Endothelial cell of umbilical vein (primary cell): ENCODE results near the gene TXNL4B. TPM values are rescaled to one million over a fixed set of nuclear protein-coding genes. Genes with fewer than 3 reads are reported as not detected.

Source experiments
- BruUV-seq: library from RNA; stranded (reverse); fragments of 400-500 nt; replicated peaks from 2 replicates; lab custom pipeline; 2021; lab: Mats Ljungman, UMichigan
- CTCF ChIA-PET: fragments of 300-600, 350-600 bp; sonication (Branson Sonifier 250); formaldehyde crosslinking; loops from one replicate; lab custom pipeline; 2021; ENCODE audit warnings: antibody characterized with exemption, inconsistent platforms; lab: Charles Lee
- POLR2A ChIA-PET: fragments of 300-600, 350-600 bp; sonication (Branson Sonifier 250); formaldehyde crosslinking; loops from one replicate; lab custom pipeline; 2021; ENCODE audit warnings: antibody characterized with exemption, inconsistent platforms; lab: Charles Lee
- DNase-seq: peaks from one replicate; pipeline ENCODE4 v3.0.0-alpha.2; 2011; ENCODE audit warnings: low read depth, low spot score
- FAIRE-seq: peaks from 2 replicates; lab custom pipeline; 2011; peaks lifted over from hg19 to GRCh38; lab: Jason Lieb, UNC
- H2AFZ ChIP-seq: 2 replicates; pipeline ENCODE4 v1.6.0; 2012; ENCODE audit warnings: low read depth, low read length, control low read depth, inconsistent platforms
- H3K27ac ChIP-seq: 2 replicates; pipeline ENCODE4 v1.5.1; 2011; ENCODE audit warnings: low read depth, mild to moderate bottlenecking, control low read depth, low read length, moderate library complexity; ENCODE audit not compliant: insufficient read depth
- H3K27me3 ChIP-seq, 2 experiments: 2 replicates each; pipeline versions ENCODE4 v1.6.0 to v1.6.1; 2011; ENCODE audit warnings: low read length in 2 of 2, mixed read lengths in 1 of 2; ENCODE audit not compliant: control insufficient read depth in 2 of 2, insufficient read depth in 2 of 2
- H3K36me3 ChIP-seq, 2 experiments: 2 replicates in 1 of 2; 3 replicates in 1 of 2; pipeline ENCODE4 v1.5.1; 2011; ENCODE audit warnings: low read length in 2 of 2, mild to moderate bottlenecking in 1 of 2, moderate library complexity in 1 of 2; ENCODE audit not compliant: control insufficient read depth in 2 of 2, insufficient read depth in 2 of 2; ENCODE audit errors: extremely low read depth in 1 of 2
- H3K4me1 ChIP-seq: 3 replicates; pipeline ENCODE4 v1.5.1; 2011; ENCODE audit warnings: mild to moderate bottlenecking, low read length; ENCODE audit not compliant: control insufficient read depth, insufficient read depth; ENCODE audit errors: extremely low read depth
- H3K4me2 ChIP-seq: 2 replicates; pipeline ENCODE4 v1.6.1; 2011; ENCODE audit warnings: low read length, control low read depth, mixed read lengths; ENCODE audit not compliant: insufficient read depth
- H3K4me3 ChIP-seq, 3 experiments: fragments of 200-600 bp in 1 of 3; sonication (generic), shearing (Covaris generic) in 1 of 3; replicated peaks in 1 of 3; 2 replicates each; pipeline ENCODE4 v1.5.1; 2011 to 2016; ENCODE audit warnings: control low read depth in 3 of 3, low read length in 3 of 3, mild to moderate bottlenecking in 2 of 3, inconsistent platforms in 1 of 3, low read depth in 1 of 3, moderate library complexity in 1 of 3; ENCODE audit not compliant: insufficient read depth in 1 of 3
- H3K79me2 ChIP-seq: 2 replicates; pipeline ENCODE4 v1.6.0; 2012; ENCODE audit warnings: low read length, inconsistent platforms; ENCODE audit not compliant: control insufficient read depth, insufficient read depth
- H3K9ac ChIP-seq: replicated peaks from 2 replicates; pipeline ENCODE3; 2011; ENCODE audit warnings: low read length, control low read depth; ENCODE audit not compliant: insufficient read depth; ENCODE audit errors: extremely low read depth
- H3K9me1 ChIP-seq: replicated peaks from 3 replicates; pipeline ENCODE4 v1.6.0; 2011; ENCODE audit warnings: mild to moderate bottlenecking, low read length; ENCODE audit not compliant: control insufficient read depth, insufficient read depth; ENCODE audit errors: extremely low read depth
- H3K9me3 ChIP-seq: replicated peaks from 2 replicates; pipeline ENCODE4 v1.5.1; 2012; ENCODE audit warnings: low read length, inconsistent platforms; ENCODE audit not compliant: control insufficient read depth, insufficient read depth
- H4K20me1 ChIP-seq: replicated peaks from 2 replicates; pipeline ENCODE3; 2011; ENCODE audit warnings: mild to moderate bottlenecking, low read length; ENCODE audit not compliant: control insufficient read depth, insufficient read depth; ENCODE audit errors: extremely low read depth
- CTCF ChIP-seq, 2 donors: IDR thresholded peaks; 1 replicate in 1 of 2; 2 replicates in 1 of 2; pipeline ENCODE4 v1.5.1; 2011; ENCODE audit warnings: low read length in 2 of 2, mild to moderate bottlenecking in 2 of 2, moderate library complexity in 2 of 2, control low read depth in 1 of 2, inconsistent platforms in 1 of 2, low read depth in 1 of 2; ENCODE audit not compliant: insufficient read depth in 1 of 2; ENCODE audit errors: extremely low read depth in 1 of 2
- EZH2 ChIP-seq: IDR thresholded peaks from 2 replicates; pipeline ENCODE4 v1.6.1; 2012; ENCODE audit warnings: borderline replicate concordance, low read depth, mild to moderate bottlenecking, moderate library complexity, low read length, inconsistent platforms; ENCODE audit not compliant: severe bottlenecking
- FOS ChIP-seq: IDR thresholded peaks from 2 replicates; pipeline ENCODE4 v1.6.1; 2011; ENCODE audit warnings: mild to moderate bottlenecking, low read length, moderate library complexity, borderline replicate concordance; ENCODE audit not compliant: insufficient read depth
- GATA2 ChIP-seq: IDR thresholded peaks from 2 replicates; pipeline ENCODE4 v1.7.0; 2011; ENCODE audit warnings: low read depth, mild to moderate bottlenecking, moderate library complexity, mixed read lengths, low read length; ENCODE audit not compliant: insufficient read length, insufficient read depth
- JUN ChIP-seq: IDR thresholded peaks from 2 replicates; pipeline ENCODE4 v1.6.1; 2011; ENCODE audit warnings: borderline replicate concordance, low read depth; ENCODE audit not compliant: insufficient read length, insufficient read depth
- MAX ChIP-seq: IDR thresholded peaks from 2 replicates; pipeline ENCODE4 v1.6.1; 2011; ENCODE audit not compliant: insufficient read depth, insufficient read length
- MYC ChIP-seq: IDR thresholded peaks from one replicate; pipeline ENCODE4 v1.6.1; 2011; ENCODE audit warnings: mild to moderate bottlenecking, low read depth, low read length
- POLR2A ChIP-seq: IDR thresholded peaks from 2 replicates; pipeline ENCODE4 v1.6.1; 2012; ENCODE audit warnings: low read depth, mild to moderate bottlenecking, control low read depth, low read length
- POLR2AphosphoS5 ChIP-seq: IDR thresholded peaks from 2 replicates; pipeline ENCODE4 v1.6.1; 2012; ENCODE audit warnings: low read depth, mild to moderate bottlenecking, control low read depth, low read length, moderate library complexity; ENCODE audit not compliant: insufficient read depth
- dilution Hi-C: fragments of 300-500 bp; cut with MboI; formaldehyde crosslinking; loops from one replicate; pipeline ENCODE4 v1.15.0; 2019; ENCODE audit warnings: low sequenced_read_pairs; ENCODE audit not compliant: extremely low pct_ligation_motif_present
- intact Hi-C: fragments of 100-400 bp; cut with micrococcal nuclease; formaldehyde crosslinking; loops from one replicate; pipeline ENCODE4 v1.10.0; 2022
- polyA plus RNA-seq, 4 experiments: library from polyadenylated mRNA; depleted of rRNA in 3 of 4; stranded (reverse) in 3 of 4; unstranded in 1 of 4; fragments of >200 nt; gene quantifications; 2 replicates each; pipeline versions ENCODE4 v1.2.1 to v1.2.3, GENCODE V29; 2011 to 2012; ENCODE audit warnings: missing spikeins in 1 of 4
- total RNA-seq: library from RNA; stranded (reverse); gene quantifications from 2 replicates; pipeline ENCODE4 v1.2.3, GENCODE V29; 2021

TXNL4B gene
- total and polyA plus RNA-seq, 2 donors (not counting 3 experiments of a cell fraction or from before 2014, with no cell fraction given), result 10.0 to 12.7 TPM

DNA sequence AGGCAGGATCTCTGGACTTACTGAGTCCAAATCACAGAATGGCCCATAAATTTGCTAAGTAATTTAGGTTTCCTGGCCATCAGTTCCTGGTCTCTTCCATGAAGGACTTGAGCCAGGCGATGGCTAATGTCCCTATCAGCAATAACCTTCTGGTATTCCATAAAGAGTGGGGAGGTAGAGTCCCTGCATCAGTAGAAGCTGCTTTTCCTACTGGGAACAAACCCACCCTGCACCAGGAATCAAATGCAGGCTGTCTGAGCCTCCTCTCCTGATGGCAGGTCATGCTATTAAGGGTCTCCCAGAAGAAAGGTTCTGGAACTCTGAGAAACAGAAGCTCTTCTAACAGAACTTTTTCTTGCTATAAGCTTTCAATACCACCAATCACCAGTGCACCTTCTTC is 31.9 kb downstream of the TXNL4B start:
- Histone ChIP-seq H3K4me2 (no peak overlapping the region), H4K20me1 (no peaks in the 10 kb centered on the region), H3K79me2 (no peaks in the 10 kb centered on the region), H3K36me3 (no peaks in the 10 kb centered on the region), H3K27me3 (peaks cover 0 to 1% of the 10 kb centered on the region in 2 experiments), H2AFZ (no peak overlapping the region), H3K27ac (no peak overlapping the region), H3K4me1 (no peaks in the 10 kb centered on the region), H3K9me3 (no peaks in the 10 kb centered on the region), H3K9ac (no peak overlapping the region), H3K4me3 (no peak overlapping the region), H3K9me1 (no peaks in the 10 kb centered on the region)
- intact Hi-C loops (loop anchor here (10.0 kb wide), 1 partner anchor 1893 kb away; no protein-coding TSS in a partner anchor), dilution Hi-C loops (no loop called here)
- DNase-seq, result no peak
- no TSS peak for BruUV-seq
- TF ChIP-seq MYC (no peak), POLR2A (no peak), CTCF (IDR thresholded peaks at IDR 0.05; ENCODE audit: extremely low read depth in 1 of 2, insufficient read depth in 1 of 2, low read depth in 1 of 2, low read length in 2 of 2) (no peak), EZH2 (no peak), GATA2 (no peak), POLR2AphosphoS5 (no peak), JUN (no peak), MAX (no peak), FOS (no peak)
- POLR2A ChIA-PET, result no interaction called here
- no peak for FAIRE-seq
- CTCF ChIA-PET, result no interaction called here
